GM18873 (cell line): ENCODE data around the gene PBX1.

ENCODE experiments used
- ATAC-seq: cut with Tn5 transposase; IDR thresholded peaks from one replicate; pipeline ENCODE4 v1.9.1; 2021; ENCODE audit warnings: mild to moderate bottlenecking, moderate library complexity, moderate number of reproducible peaks; ENCODE audit not compliant: unreplicated experiment, low FRiP score

PBX1 gene

DNA sequence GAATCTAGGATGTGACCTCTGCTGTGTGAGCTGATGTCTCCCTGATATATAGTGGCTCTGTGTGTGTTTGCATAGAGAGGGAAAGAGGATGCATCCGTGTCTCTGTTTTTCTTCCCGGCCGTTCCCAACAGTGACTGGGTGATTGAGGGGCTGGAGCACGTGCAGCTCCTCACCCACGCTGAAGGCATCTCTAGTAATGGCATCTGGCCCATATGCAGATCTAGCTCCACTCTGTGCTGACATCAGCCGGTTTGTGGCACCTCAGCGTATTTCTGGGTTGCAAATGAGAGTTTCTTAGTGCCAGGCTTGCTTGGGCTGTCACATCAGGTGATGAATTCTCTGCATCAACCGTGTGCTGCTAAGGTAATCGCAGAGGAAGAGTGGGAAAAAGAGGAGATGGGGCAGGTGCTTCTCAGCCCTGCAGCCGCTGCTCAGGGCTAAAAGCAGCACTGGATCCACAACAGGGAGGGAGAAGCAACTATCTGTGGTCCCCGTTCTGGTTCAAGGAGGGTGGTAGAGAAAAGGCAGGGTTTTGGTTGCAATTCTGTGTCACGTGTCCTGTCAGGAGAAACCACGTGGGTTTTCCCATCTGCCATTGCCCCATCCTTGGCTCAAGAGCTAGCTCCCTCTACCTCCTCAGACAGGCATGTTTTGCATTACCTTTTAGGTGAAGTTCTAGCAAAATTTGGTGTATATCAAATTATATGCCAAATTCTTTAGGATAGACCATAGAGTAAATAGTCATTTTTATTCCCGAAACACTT is 282.9 kb downstream of the PBX1 start:
- ATAC-seq: no peak

DNA sequence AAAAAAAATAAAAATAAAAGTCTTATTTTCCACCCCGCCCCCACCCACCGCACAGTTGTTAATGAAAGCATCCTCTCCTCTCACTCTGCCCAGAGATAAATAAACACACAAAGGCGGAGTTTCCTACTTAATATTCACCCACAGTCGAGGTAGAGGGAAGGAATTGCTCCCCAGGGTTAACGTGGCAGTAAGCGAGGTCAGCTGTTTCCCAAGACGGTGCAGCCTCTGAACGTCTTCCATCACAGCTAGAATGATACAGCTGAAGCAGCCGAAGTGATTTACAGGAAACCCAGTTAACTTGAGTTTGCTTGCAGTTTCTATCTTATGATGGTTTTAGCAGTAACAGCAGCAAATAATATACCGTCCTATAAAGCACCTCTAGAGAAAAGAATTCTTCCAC is 283.9 kb downstream of the PBX1 start:
- ATAC-seq: no peak

DNA sequence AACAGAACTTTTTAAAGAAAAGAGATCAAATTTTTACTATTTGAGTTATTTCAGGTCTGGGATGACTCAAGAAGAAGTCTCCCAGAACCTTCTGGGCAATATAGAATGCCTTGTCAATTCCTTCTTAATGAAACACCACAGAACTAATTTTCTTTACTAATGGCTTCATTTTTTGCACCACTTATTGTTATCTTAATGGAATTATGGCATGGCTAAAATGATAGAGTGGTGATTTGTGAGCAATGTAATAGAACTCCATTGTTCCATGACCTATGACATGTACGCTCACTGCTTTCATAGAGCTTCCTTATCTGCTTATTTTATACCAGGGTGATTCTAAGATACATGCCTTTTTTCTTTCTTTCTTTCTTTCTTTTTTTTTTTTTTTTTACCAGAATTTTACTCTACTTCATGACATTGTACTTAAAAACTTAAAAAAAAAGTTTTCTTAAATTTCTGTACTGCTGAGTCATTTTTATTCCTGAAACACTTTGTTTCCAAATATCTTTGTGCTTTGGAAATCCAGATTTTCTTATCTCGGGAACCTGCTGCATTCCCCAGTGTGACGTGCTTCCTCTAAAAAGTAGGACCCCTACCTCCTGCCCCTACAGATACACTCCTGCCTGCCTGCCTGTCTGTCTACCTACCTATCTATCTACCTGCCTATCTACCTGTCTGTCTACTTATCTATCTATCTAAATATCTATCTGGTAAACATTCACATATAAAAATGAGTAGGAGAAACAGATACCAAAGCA is 284.9 kb downstream of the PBX1 start:
- no peak for ATAC-seq

DNA sequence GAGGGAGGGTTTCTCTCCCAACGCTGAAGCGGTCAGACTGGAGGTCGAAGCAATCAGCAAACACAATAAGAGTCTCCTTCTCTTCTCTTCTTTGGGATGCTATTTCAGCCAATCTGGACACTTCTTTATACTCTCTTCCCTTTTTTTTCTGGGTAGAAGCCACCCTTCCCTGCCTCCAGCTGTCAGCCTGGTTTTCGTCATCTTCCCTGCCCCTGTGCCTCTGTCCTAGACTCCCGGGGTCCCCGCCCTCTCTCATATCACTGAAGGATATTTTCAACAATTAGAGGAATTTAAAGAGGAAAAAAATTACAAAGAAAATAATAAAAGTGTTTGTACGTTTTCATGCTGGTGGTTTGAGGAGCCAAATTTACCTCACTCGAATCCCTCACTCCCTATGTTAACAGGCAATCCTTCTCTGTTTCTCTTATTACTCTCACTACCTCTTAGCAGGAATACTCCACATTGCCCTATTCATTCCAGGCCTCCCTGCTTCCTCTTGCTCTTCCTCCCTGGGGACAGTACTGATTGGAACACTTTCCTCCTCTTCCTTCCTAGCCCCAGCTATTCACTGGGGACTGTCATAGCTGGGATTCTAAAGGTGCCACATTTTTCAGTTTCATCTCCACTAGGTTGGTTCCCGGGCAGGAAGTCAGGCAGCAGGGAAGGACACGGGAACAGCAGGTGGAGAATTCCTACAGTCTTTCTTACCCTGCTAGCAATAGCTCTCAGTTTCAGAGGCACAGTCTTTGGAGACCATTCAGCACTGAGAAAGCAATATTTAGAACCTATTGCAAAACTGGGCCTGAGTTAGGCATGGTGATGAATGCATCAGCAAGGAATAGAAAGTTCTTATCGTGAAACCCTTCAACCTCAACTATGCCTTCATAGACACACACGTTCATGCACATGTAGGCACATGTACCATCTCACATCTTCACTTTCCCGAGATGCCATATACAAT is 288.0 kb downstream of the PBX1 start:
- no peak for ATAC-seq

DNA sequence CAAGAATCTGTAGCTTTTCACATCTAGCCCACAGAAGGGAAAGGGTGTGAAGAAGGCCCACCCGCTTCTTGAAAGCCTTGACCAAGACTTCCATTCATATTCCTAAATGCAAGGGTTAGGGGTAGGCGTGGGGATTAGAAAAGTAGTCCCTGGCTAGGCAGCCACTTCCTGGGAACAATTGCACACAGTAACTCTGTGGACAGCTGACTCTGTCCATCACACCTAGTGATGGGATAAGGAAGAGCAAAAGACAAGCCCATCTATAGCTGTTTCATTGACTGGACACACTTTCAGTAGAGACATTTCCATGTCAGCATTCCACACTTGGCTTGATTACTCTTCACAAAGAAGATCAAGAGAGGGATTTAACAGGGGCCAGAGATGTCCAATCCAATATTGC is 294.2 kb downstream of the PBX1 start:
- no peak for ATAC-seq

DNA sequence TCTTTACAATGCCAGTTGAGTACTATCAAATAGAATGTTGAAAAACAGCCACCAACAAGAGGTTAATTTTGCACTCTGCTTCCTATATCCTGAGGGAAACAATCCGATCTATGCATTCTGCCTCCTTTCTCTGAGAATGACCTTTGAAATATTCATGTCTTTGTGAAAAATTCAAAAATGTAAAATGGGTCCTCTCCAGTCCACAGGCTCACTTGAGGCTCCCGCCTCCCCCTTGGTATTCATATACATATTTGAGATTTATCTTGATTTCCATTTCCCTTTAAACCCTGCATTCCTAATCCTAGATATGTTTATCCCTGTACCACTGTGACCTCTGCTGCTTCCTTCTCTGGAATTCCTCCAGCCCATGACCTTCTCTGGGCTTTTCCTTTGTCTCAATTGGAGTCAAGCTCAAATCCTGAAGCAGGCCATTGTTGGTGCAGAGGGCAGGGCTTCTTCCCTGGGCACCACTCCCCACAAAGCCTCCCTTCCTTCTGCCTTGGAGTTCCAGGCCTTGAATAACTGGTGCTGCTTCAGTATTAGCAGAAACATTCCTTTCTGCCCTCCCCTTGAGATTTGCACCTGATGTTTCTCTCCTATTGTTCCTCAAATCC is 296.8 kb downstream of the PBX1 start:
- ATAC-seq: no peak

DNA sequence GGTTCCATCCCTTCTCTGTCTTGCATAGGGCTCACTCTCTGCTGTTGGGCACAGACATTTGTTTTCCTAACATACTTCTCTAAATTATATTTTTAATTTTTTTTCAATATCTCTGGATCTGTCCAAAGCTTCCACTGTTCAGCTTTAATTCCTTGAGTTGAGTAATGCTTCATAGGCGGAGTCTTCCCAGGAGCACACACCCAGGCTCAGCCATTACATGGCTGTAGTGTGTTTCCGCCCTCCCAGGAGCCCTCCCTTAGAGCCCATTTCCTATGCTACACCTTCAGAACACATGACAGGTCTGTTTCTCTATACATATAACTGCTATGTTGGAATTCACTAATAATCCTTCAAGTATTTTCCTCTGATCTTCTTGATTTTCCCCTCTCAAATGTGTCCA is 297.4 kb downstream of the PBX1 start:
- ATAC-seq: no peak

DNA sequence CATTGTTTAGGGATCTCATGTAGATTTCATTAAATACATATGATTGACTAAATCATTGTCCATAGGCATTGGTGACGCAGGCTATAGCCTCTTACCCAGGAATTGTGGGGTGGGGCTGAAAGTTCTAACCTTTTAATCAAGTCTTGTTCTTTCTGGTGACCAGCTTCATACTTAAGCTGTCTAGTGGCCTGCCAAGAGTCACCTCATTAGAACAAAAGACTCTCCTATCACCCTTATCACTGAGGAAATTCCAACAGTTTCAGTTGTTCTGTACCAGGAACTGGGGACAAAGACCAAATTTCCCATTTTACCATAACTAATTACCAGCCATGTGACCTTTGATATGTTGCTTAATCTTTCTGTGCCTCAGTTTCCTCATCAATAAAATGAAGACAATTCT is 298.5 kb downstream of the PBX1 start:
- no peak for ATAC-seq

DNA sequence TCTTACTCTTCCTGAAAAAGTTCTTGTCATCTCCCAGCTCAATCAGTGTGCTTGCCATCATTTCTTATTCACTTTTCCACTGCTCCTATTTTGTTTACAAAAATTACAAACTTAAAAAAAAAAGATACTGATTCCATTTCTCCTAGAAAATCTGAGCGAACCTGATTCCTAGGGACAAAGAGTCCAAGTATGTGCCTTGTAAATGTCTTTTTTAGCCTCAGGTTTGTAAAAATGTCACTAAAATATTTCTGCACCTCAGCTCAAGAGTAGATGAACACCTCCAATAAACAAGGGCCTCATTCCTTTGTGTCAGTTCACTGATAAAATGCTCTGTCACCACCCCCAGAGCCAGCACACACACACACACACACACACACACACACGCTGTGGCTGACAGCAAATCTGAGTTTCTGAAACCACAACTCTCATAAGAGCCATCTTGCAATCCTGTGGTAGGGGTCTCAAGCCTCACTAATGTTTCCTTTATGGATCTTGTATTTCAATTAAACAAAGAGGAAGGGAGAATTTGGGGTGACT is 299.2 kb downstream of the PBX1 start:
- no peak for ATAC-seq

DNA sequence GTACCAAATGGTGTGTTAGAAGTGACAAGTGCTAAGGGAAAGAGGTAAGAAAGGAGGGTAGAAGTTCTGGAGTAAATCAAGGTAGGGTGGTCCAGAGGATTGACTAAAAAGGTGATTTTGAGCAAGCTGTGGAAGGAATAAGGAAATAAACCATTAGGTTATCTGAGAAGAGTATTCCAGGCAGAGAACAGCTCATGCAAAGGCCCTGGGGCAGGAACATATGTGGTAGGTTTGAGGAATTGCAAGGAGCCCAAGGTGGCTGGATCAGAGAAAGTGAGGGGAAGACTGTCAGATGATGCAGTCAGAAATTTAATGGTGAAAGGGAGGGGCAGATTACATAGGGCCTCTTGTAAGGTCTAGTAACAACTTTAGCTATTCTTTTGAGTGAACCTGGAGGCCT is 302.6 kb downstream of the PBX1 start:
- no peak for ATAC-seq

DNA sequence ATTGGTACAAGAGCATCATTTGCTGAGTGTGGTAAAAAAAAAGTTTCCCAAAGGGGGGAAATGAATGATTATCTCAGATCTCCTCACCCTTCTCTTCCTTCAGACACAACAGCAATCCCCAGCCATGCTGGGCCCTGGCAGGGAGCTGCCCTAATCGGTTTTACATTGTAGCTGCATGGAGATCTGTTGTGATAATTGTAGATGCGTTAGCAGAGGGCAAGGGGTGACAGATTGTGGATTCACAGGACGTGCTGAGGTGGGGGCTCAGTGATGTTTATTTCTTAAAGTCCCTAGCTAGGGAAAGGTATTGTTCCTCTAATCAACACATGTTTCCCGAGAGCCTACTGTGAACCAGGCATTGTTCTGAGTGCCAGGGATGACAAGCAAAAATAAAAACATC is 304.1 kb downstream of the PBX1 start:
- no peak for ATAC-seq

DNA sequence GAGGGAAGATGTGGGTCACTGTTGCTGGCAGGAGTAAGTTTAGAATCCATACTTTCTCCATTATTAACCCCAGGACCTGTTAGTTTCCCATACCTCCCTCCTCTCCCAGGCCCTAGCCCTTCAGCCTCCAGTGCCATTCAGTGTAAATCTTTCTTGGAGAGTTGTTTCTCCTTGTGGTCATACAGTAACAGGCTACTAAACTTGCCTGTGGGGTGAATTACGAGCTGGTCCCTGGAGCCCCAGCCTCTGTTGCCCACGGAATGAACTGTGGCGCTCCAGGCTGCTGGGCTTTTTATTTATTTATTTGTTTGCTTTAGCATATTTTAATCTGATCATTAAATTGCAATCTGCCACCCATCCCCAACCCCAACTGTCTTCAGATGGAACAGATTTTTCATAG is 305.2 kb downstream of the PBX1 start:
- no peak for ATAC-seq

DNA sequence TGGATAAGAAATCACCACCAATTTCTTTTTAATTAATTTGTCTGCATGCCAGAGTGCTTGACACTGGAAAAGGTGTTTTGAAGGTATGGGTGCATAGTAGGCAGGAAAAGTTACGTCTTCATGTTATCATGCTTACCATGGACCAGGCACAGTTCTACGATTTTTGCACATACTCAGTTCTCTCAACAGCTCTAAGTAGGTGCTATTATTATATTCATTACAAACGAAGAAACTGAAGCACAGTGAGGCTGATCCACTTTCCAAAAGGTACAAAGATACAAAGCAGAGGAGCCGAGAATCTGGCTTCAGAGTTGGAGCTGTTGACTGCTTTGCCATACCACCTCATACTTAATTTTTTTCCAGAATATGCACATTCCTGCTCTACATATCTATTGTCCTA is 306.4 kb downstream of the PBX1 start:
- no peak for ATAC-seq

DNA sequence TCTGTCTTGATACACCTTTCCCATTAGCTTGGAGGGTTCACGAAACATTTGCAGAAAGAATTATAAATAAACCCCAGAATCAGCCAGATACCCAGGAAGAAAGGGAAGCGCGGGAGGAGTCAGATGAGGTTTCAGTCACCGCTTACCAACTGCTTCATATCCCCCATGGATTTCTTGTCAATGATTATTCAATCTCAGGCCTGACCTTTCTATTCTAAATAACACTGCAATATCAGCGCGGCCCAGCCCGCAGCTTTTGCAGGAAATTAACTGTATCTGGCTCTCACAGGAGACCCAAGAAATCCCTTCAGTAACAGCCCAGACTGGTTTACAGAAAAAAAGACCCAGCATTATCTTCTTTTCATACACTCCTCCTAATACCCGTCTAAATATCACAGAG is 308.6 kb downstream of the PBX1 start:
- ATAC-seq: no peak

DNA sequence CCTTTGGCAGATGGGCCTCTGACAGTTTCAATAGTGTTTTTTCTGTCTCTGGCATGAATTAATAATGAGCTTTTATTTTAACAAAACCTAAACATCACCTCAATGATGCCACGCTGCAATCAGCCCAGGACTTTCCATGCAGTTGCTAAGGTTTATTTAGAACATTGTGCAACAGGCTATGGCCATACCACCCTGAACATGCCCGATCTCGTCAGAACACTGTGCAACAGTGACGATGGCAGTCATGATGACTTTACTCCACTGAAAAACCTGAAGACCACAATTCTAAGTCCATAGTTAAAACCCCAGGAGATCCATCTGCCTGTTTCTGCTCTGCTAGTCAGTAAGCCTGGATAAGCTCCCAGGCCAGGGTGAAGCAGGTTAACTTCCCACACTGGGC is 310.0 kb downstream of the PBX1 start:
- no peak for ATAC-seq

DNA sequence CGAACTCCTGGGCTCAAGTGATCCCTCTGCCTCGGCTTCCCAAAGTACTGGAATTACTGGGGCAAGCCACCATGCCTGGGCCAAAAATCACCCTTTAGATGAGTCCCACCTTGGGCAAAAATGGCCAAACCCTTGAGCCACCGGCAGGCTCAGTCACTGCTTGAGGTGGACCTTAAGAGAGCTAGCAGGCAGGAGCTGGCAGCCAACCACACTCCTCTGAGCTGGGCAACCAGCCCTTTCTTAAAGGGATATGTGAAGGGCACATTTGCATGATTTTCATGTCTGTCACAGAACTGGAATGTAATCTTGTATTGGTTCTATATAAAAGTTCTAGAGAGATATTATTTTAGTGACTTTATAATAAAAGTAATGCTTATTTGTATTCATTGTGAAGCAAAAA is 316.5 kb downstream of the PBX1 start:
- no peak for ATAC-seq

DNA sequence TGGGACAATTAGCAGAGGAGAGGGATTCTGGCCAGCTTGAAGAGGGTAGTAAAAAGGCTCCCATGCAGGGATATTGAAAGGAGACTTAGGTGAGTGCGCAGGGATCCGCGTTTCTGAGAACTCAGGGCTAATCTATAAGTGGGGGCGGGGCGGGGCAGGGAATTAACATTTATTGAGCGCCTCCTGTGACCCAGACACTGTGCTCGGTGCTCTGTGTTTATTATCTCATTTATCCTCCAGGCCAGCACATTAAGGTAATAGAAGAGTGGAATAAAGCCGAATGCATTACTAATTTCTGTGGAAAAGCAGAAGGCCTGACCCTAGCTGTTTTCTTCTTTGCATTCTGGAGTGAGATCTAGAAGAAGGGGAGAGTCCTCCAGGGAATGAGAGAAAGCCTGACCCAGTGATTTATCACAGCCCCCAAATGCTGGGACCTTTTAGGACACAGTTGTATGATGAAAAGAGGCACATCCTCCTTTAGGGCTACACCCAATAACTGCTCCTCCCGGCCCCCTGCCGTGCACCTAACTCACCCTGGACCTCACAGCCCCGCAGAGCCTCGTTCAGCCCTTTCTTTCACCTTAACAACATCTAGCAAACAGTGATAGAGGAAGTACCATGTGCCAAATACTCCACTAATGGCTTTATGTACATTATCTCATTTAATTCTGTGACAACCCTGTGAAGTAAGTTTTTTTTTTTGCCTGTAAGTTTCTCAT is 317.6 kb downstream of the PBX1 start:
- no peak for ATAC-seq

DNA sequence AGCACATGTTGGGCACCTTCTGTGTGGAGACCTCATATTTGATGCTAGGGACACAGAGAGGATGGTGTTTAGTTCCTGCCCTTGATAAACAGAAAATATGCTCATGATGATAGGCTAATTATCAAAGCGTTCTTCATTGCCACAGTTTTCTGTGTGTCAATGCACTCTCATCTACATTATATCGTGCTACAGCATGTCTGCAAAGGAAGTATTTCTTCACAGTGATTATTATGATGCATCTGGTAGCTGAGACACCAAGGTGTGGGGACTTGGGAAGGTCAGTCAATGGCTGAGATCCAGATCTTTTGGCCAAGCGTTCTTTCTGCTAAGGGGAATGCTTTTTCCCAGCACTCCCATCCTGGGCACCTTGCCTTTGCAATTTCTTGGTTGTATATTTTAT is 321.2 kb downstream of the PBX1 start:
- ATAC-seq: no peak

DNA sequence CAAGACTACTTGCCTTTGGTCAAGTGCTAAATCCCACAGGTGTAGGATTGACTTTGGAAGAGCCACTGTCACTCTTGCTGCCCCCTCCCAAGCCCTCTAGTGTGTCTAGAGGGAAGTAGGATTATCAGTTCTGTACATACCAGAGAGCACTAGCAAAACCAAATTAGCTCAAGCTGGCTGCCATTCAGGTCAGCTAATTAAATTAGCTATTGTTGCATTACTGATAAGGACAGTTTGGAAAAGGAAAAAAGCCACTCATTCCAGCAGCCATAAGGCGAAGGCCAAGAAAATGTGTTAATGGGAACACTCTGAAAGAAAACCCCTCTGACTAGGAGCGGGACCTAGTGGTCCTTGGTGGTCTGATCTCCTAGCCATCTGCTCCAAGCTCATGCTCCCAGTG is 321.7 kb downstream of the PBX1 start:
- no peak for ATAC-seq

DNA sequence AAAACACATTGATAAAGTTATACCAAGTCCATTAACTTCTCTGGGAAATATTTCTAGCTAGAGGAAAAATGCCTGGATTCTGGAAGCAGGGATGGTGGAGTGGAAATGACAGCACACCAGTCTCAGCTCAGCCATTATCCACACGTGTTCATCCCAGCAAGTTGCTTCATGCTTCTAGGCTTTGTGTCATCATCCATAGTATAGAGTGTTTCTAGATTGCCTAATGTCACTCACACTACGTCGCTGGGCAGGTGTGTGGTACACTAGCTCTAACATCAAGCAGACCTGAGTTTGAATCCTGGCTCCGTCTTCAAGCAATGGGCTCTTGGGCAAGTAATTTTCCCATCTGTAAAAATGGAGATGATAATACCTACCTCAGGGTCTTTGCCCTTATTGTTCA is 326.3 kb downstream of the PBX1 start:
- ATAC-seq: no peak
